PFSK-1 (cell line): ENCODE results near the gene TCF25.

Experiments used
- POLR2AphosphoS5 ChIP-seq: IDR thresholded peaks from 2 replicates; pipeline ENCODE4 v1.6.1; 2012; ENCODE audit warnings: low read depth, mild to moderate bottlenecking, control low read depth, low read length, moderate library complexity
- REST ChIP-seq, 2 experiments: IDR thresholded peaks; 2 replicates each; pipeline versions ENCODE4 v1.6.1 to v1.8.0; 2011 to 2012; ENCODE audit warnings: low read depth in 2 of 2, low read length in 2 of 2, control low read depth in 1 of 2, inconsistent platforms in 1 of 2, mild to moderate bottlenecking in 1 of 2, moderate library complexity in 1 of 2; ENCODE audit not compliant: insufficient read depth in 1 of 2
- SIN3A ChIP-seq: IDR thresholded peaks from 2 replicates; pipeline ENCODE4 v1.6.1; 2012; ENCODE audit warnings: mild to moderate bottlenecking, low read length, moderate library complexity, borderline replicate concordance; ENCODE audit not compliant: insufficient read depth
- TAF1 ChIP-seq: IDR thresholded peaks from 2 replicates; pipeline ENCODE4 v1.6.1; 2012; ENCODE audit warnings: low read length, control low read depth, borderline replicate concordance; ENCODE audit not compliant: insufficient read depth

GRCh38 chr16:89898201-89898967, 25.0 kb downstream of the TCF25 start:
- no peak for TF ChIP-seq TAF1
- TF ChIP-seq REST (IDR thresholded peaks at IDR 0.05; ENCODE audit: insufficient read depth in 1 of 2, low read depth in 2 of 2, low read length in 2 of 2): no peak
- TF ChIP-seq POLR2AphosphoS5: no peak
- no peak for TF ChIP-seq SIN3A
